NCI-H524 treated with DMSO at 0.1 percent for 48 hours (cell line): ENCODE measurements around the gene DIRAS3.
"Not testable (repeated sequence)": the region's sequence is repeated elsewhere in the genome, so short reads cannot be mapped to it uniquely, and the experiment has no call there.

Experiments
- DNase-seq: peaks from one replicate; lab custom pipeline; 2025; lab: John Stamatoyannopoulos, UW

DIRAS3 gene

GRCh38 chr1:68049941-68050878, at the start of gene DIRAS3:
DIRAS3 (minus strand) TSS chr1:68050627; CDS start chr1:68047297, 3,330 bp downstream.
- no peak for DNase-seq

GRCh38 chr1:68093737-68094136, 43.3 kb upstream of the DIRAS3 start:
- DNase-seq, result no peak

GRCh38 chr1:68087184-68087583, 36.8 kb upstream of the DIRAS3 start:
- no peak for DNase-seq

GRCh38 chr1:68085752-68086151, 35.3 kb upstream of the DIRAS3 start:
- no peak for DNase-seq

- no peak for DNase-seq
These were observed 33.3 kb upstream of the DIRAS3 start for GRCh38 chr1:68083686-68084085.

- DNase-seq, result no peak
These were observed 31.4 kb upstream of the DIRAS3 start for GRCh38 chr1:68081775-68082283.

GRCh38 chr1:68078647-68079046, 28.2 kb upstream of the DIRAS3 start:
- DNase-seq, result no peak

GRCh38 chr1:68074472-68074871, 24.0 kb upstream of the DIRAS3 start:
- no peak for DNase-seq

GRCh38 chr1:68065766-68066165, 15.3 kb upstream of the DIRAS3 start:
- DNase-seq, result no peak

- not testable (repeated sequence) for DNase-seq
These were observed 7.6 kb upstream of the DIRAS3 start for GRCh38 chr1:68058053-68058452.

GRCh38 chr1:68057564-68057963, 7.1 kb upstream of the DIRAS3 start:
- DNase-seq, result no peak

GRCh38 chr1:68057050-68057449, 6.6 kb upstream of the DIRAS3 start:
- no peak for DNase-seq

GRCh38 chr1:68051475-68051874, 1.0 kb upstream of the DIRAS3 start:
- peak; percentile 33 for DNase-seq

GRCh38 chr1:68047659-68048026, 2.8 kb downstream of the DIRAS3 start:
- DNase-seq, result no peak

- no peak for DNase-seq
These were observed 3.4 kb downstream of the DIRAS3 start for GRCh38 chr1:68046885-68047658.

GRCh38 chr1:68046423-68046822, 4.0 kb downstream of the DIRAS3 start:
- no peak for DNase-seq

GRCh38 chr1:68045511-68046180, 4.8 kb downstream of the DIRAS3 start:
- DNase-seq, result no peak

GRCh38 chr1:68043443-68044090, 6.9 kb downstream of the DIRAS3 start:
- no peak for DNase-seq

GRCh38 chr1:68036946-68037345, 13.5 kb downstream of the DIRAS3 start:
- DNase-seq, result no peak

GRCh38 chr1:68029444-68029843, 21.0 kb downstream of the DIRAS3 start:
- no peak for DNase-seq

GRCh38 chr1:68028566-68028965, 21.9 kb downstream of the DIRAS3 start:
- no peak for DNase-seq
